Heart right ventricle (tissue), 16 donors: ENCODE measurements around the gene VWCE. TPM values are rescaled to one million over a fixed set of nuclear protein-coding genes. Genes with fewer than 3 reads are reported as not detected.

Experiments used
- ATAC-seq, 8 donors: fragments of 200-7000 bp; cut with Tn5 transposase; one replicate each; pipeline ENCODE4 v1.9.1; 2020; ENCODE audit warnings: mild to moderate bottlenecking in 8 of 8, moderate library complexity in 8 of 8, moderate number of reproducible peaks in 1 of 8
- DNase-seq, 2 donors: peaks; one replicate each; pipeline ENCODE4 v3.0.0-alpha.2; 2020
- H3K27ac ChIP-seq, 10 donors: fragments of 200-600 bp; sonication (generic) in 2 of 10; one replicate each; pipeline versions ENCODE4 v1.5.0 to v1.8.0; 2020 to 2022; ENCODE audit warnings: mild to moderate bottlenecking in 3 of 10
- H3K27me3 ChIP-seq, 7 donors: fragments of 200-600 bp; one replicate each; pipeline ENCODE4 v1.8.0; 2021 to 2022; ENCODE audit warnings: mild to moderate bottlenecking in 2 of 7
- H3K36me3 ChIP-seq, 9 donors: fragments of 200-600 bp; sonication (generic) in 1 of 9; one replicate each; pipeline versions ENCODE4 v1.5.0 to v1.8.0; 2020 to 2022; ENCODE audit warnings: mild to moderate bottlenecking in 2 of 9
- H3K4me1 ChIP-seq, 9 donors: fragments of 200-600 bp; sonication (generic) in 1 of 9; one replicate each; pipeline versions ENCODE4 v1.5.0 to v1.8.0; 2020 to 2022; ENCODE audit warnings: mild to moderate bottlenecking in 4 of 9
- H3K4me3 ChIP-seq, 10 donors: fragments of 200-600 bp; sonication (generic) in 2 of 10; one replicate each; pipeline versions ENCODE4 v1.5.0 to v1.8.0; 2020 to 2022; ENCODE audit warnings: mild to moderate bottlenecking in 7 of 10, moderate library complexity in 2 of 10
- H3K9me3 ChIP-seq, 11 donors: fragments of 200-600 bp in 10 of 11; sonication (generic) in 2 of 11; one replicate each; pipeline versions ENCODE4 v1.5.0 to v1.8.0; 2013 to 2022; ENCODE audit warnings: mild to moderate bottlenecking in 2 of 11, control low read depth in 1 of 11, moderate library complexity in 1 of 11
- CTCF ChIP-seq, 9 donors: fragments of 200-600 bp; sonication (generic) in 2 of 9; IDR thresholded peaks; one replicate each; pipeline versions ENCODE4 v1.5.0 to v1.8.0; 2021 to 2022; ENCODE audit warnings: antibody characterized with exemption in 9 of 9, mild to moderate bottlenecking in 5 of 9, moderate library complexity in 1 of 9
- WGBS, 2 donors: extraction: QIAGEN DNeasy Blood & Tissue Kit; methylation state at CpG; one replicate each; pipeline ENCODE4 v1.1.7; 2013; ENCODE audit warnings: inconsistent platforms in 1 of 2; 5-methylcytosine and 5-hydroxymethylcytosine counted together
- intact Hi-C, 10 donors: fragments of 100-400 bp; cut with DNase I; formaldehyde crosslinking; loops; one replicate each; pipeline versions ENCODE4 v1.11.1 to v1.14.2; 2022
- long read RNA-seq, 3 donors: library from polyadenylated mRNA; unstranded; transcript quantifications; one replicate each; pipeline ENCODE4 v2.0.0, GENCODE V29; 2020 to 2021
- polyA plus RNA-seq, 2 donors: library from polyadenylated mRNA; stranded (reverse); fragments of 200-250 nt; gene quantifications; one replicate each; pipeline ENCODE4 v1.2.3, GENCODE V29; 2013
- total RNA-seq, 10 donors: library from RNA; stranded (reverse); fragmentation: NEBNext Ultra II Directional in 3 of 10; extraction: Animal tissue kit (Norgen Biotek cat#: 25700) in 3 of 10; gene quantifications; one replicate each; pipeline versions ENCODE4 v1.2.1 to v1.2.4, GENCODE V29; 2021 to 2023
- donor health status: Arrhythmogenic right ventricular cardiomyopathy.
- donor health status: ischemic (EF 13 %, LVEDD 7.1; RV severe dilation, severe dysfunction).
- donor health status: healthy with polysubstance abuse.
- donor health status: DM: no; HTN: yes; CAD: no.
- donor health status: DM: no; HTN: no; CAD: no.
- donor health status: ischemic (EF 25% LVEDD 6.9; RV normal size, moderate dysfunction).
- donor health status: ischemic (EF 25% LVEDD 5.7; RV mildly dilated, moderate dysfunction).
- donor health status: healthy.
- donor health status: DM: yes; HTN: yes; CAD: no.
- donor health status: Ischemic cardiomyopathy.
- donor health status: ischemic (EF 35%, LVEDD 5.7; RV mildly dilated, moderate dysfunction).
- donor health status: nonischemic (EF 11% LVEDD 7.7; RV severe dilation, severe dysfunction).
- donor health status: DM: yes; HTN: yes; CAD: no.
- donor health status: PGD.
- donor health status: ischemic (EF 29% LVEDD 5.4; RV normal size, mild dysfunction).
- donor health status: nonischemic (EF 23%, LVEDD 6.1; RV moderate dilation, normal function).

Gene VWCE, protein sequence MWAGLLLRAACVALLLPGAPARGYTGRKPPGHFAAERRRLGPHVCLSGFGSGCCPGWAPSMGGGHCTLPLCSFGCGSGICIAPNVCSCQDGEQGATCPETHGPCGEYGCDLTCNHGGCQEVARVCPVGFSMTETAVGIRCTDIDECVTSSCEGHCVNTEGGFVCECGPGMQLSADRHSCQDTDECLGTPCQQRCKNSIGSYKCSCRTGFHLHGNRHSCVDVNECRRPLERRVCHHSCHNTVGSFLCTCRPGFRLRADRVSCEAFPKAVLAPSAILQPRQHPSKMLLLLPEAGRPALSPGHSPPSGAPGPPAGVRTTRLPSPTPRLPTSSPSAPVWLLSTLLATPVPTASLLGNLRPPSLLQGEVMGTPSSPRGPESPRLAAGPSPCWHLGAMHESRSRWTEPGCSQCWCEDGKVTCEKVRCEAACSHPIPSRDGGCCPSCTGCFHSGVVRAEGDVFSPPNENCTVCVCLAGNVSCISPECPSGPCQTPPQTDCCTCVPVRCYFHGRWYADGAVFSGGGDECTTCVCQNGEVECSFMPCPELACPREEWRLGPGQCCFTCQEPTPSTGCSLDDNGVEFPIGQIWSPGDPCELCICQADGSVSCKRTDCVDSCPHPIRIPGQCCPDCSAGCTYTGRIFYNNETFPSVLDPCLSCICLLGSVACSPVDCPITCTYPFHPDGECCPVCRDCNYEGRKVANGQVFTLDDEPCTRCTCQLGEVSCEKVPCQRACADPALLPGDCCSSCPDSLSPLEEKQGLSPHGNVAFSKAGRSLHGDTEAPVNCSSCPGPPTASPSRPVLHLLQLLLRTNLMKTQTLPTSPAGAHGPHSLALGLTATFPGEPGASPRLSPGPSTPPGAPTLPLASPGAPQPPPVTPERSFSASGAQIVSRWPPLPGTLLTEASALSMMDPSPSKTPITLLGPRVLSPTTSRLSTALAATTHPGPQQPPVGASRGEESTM
- total RNA-seq (1 to 10 TPM in 4 of 10 donors, under 1 TPM in 6; 0.47 to 2.2 (median 0.89) TPM), polyA plus RNA-seq (1 to 10 TPM in 1 of 2 donors, under 1 TPM in 1; 0.42 to 1.2 TPM)
- long read RNA-seq, donor 1, result 0 reads
- long read RNA-seq, donor 2, result 0 reads
- long read RNA-seq, donor 3, partial matches to known transcripts, result 0 of 2 reads
- long read RNA-seq, donor 3, other reads (novel, unspliced or antisense), result 2 of 2 reads

DNA sequence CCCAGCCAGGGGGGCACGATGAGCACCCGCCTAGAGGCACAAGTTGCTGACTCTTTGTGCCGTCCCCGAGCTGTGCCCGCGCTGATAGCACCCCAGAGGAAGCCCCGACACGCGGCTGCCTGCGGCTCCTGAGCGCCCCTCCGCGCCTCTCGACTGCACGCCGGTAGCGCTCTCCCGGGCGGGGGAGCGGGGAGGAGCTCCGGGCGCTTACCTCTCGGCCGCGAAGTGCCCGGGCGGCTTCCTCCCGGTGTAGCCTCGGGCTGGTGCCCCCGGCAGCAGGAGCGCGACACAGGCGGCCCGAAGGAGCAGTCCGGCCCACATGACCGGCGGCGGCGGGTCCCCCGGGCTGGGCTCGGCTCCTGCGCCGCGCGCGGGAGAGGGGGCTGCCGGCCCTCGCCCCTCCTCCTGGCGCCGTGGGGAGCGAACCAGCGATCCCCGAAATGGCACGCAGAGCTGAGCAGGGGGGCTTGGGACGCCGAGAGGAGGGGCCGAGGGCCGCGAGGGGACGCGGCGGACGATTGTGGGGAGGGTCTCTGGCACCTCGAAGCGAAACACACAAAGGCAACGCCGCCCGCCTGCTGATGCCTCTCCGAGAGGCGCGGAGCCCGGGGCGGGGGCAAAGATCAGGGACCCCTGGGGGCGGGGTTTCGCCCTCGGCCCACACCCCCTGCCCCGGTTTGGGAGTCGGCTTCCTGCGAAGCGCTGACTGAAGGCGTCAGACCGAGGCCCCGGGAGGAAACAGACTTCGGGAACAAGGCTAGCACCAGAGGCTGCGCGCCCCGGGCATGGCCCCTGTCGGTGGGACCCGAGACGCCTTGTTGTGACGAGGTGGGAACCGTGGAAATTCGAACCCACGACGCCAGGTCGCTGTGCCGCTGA, at the start of gene VWCE:
VWCE (minus strand) TSS at position 600 of the 879 bp plus-strand sequence; CDS start at position 321, 279 bp downstream.
- H3K9me3 ChIP-seq, result no peaks in the 10 kb centered on the region
- WGBS, 2 donors, result 2% methylated on average over 90 to 97 of the region's 97 CpGs
- intact Hi-C loops, result no loop called here

DNA sequence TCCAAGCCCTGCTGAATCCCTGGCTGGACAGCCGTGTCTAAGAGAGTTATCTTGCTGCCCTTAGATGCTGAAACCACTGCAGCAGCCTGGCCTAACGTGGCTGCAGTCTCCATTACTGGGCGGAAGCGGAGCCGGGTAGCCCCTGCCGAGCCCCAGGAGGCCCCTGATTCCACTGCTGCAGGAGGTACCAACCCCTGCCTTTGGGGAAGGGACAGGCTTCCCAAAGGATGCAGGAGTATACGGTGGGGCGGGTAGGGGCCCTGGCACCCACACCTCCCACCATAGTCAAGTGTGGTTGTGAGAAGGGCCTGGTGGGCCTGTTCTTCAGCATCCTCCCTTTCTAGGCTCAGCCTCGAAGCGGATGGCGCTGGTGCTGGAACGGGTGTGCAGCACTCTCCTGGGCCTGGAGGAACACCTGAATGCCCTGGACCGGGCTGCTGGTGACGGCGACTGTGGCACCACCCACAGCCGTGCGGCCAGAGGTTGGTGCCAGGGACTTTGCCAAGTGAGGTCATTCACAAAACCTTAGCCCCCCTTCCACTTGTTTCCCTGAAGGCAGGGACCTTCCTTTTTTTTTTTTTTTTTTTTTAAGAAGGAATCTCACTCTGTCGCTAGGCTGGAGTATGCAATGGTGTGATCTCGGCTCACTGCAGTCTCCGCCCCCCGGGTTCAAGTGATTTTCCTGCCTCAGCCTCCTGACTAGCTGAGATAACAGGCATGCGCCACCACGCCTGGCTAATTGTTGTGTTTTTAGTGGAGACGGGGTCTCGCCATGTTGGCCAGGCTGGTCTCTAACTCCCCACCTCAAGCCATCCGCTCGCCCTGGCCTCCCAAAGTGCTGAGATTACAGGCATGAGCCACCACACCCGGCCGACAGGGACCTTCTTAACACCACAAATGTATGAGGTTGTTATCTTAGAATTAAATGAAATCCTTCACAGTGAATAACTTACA, 49.0 kb upstream of the VWCE start:
- ATAC-seq (no peak), DNase-seq (no peak)
- no peaks in the 10 kb centered on the region for H3K27me3 ChIP-seq
- H3K36me3 ChIP-seq, result peaks cover 0 to 78% (median 0%) of the 10 kb centered on the region in 9 donors
- no peak overlapping the region for H3K27ac ChIP-seq
- intact Hi-C loops, result no loop called here
- TF ChIP-seq CTCF (IDR thresholded peaks at IDR 0.05), result no peak
- WGBS, 2 donors, result 94 to 95% methylated on average over 29 of the region's 29 CpGs
- H3K4me3 ChIP-seq, result no peak overlapping the region
- peaks cover 0 to 11% (median 0%) of the 10 kb centered on the region in 9 donors for H3K4me1 ChIP-seq
- H3K9me3 ChIP-seq, result no peaks in the 10 kb centered on the region

More for the DNA sequence above, at the start of gene VWCE:
- Histone ChIP-seq H3K27me3 (peaks cover 0 to 30% (median 0%) of the 10 kb centered on the region in 7 donors), H3K36me3 (peaks cover 0 to 22% (median 8%) of the 10 kb centered on the region in 9 donors), H3K27ac (peak within 1 kb of the TSS in 6 of 10 donors; percentile 19 to 64 (median 53)), H3K4me3 (peak within 1 kb of the TSS; percentile 54 to 85 (median 64)), H3K4me1 (peaks cover 7 to 50% (median 40%) of the 10 kb centered on the region in 9 donors)
- peak in 4 of 9 donors; percentile 24 to 51 (median 42) for TF ChIP-seq CTCF (IDR thresholded peaks at IDR 0.05)
- DNase-seq, result peak; percentile 32 to 51
- ATAC-seq, result peak; percentile 65 to 79 (median 70)

- intact Hi-C loops, result no loop called here
- Histone ChIP-seq H3K36me3 (peaks cover 0 to 71% (median 0%) of the 10 kb centered on the region in 9 donors), H3K27ac (no peak overlapping the region), H3K27me3 (no peaks in the 10 kb centered on the region), H3K9me3 (no peaks in the 10 kb centered on the region), H3K4me3 (no peak overlapping the region), H3K4me1 (no peaks in the 10 kb centered on the region)
- ATAC-seq (no peak), DNase-seq (no peak)
- WGBS, 2 donors, result 89 to 90% methylated on average over 20 of the region's 20 CpGs
- no peak for TF ChIP-seq CTCF (IDR thresholded peaks at IDR 0.05)
Measured at GRCh38 chr11:61342207-61342803, 47.2 kb upstream of the VWCE start.
